Astrocyte (in vitro differentiated cells and primary cell): ENCODE results near the gene NEURL4. TPM values are rescaled to one million over a fixed set of nuclear protein-coding genes. Genes with fewer than 3 reads are reported as not detected.
"Not testable (repeated sequence)": the region's sequence is repeated elsewhere in the genome, so short reads cannot be mapped to it uniquely, and the experiment has no call there.

Experiments used
- DNase-seq: peaks from one replicate; pipeline ENCODE4 v3.0.0-alpha.2; 2010; ENCODE audit warnings: low read depth
- FAIRE-seq: peaks from 2 replicates; lab custom pipeline; 2011; peaks lifted over from hg19 to GRCh38; lab: Jason Lieb, UNC
- H2AFZ ChIP-seq: 2 replicates; pipeline ENCODE4 v1.6.0; 2012; ENCODE audit warnings: low read depth, low read length, inconsistent platforms
- H3K27ac ChIP-seq: 2 replicates; pipeline ENCODE4 v1.5.1; 2011; ENCODE audit warnings: low read depth, low read length, inconsistent platforms
- H3K27me3 ChIP-seq: 2 replicates; pipeline ENCODE4 v1.6.0; 2011; ENCODE audit warnings: low read length, inconsistent platforms; ENCODE audit not compliant: insufficient read depth
- H3K36me3 ChIP-seq: 2 replicates; pipeline ENCODE4 v1.5.1; 2011; ENCODE audit warnings: low read length, inconsistent platforms; ENCODE audit not compliant: insufficient read depth
- H3K4me1 ChIP-seq: 2 replicates; pipeline ENCODE4 v1.5.1; 2011; ENCODE audit warnings: low read length, inconsistent platforms; ENCODE audit not compliant: insufficient read depth
- H3K4me2 ChIP-seq: 2 replicates; pipeline ENCODE4 v1.6.0; 2012; ENCODE audit warnings: low read length, inconsistent platforms
- H3K4me3 ChIP-seq: 2 replicates; pipeline ENCODE4 v1.5.1; 2011; ENCODE audit warnings: low read depth, mild to moderate bottlenecking, low read length, inconsistent platforms; ENCODE audit not compliant: insufficient read depth
- H3K79me2 ChIP-seq: 2 replicates; pipeline ENCODE4 v1.6.0; 2012; ENCODE audit warnings: mild to moderate bottlenecking, low read length, inconsistent platforms; ENCODE audit not compliant: insufficient read depth
- H3K9ac ChIP-seq: 2 replicates; pipeline ENCODE4 v1.6.0; 2012; ENCODE audit warnings: mild to moderate bottlenecking, low read length, inconsistent platforms
- H3K9me3 ChIP-seq: 2 replicates; pipeline ENCODE4 v1.5.1; 2012; ENCODE audit warnings: low read depth, mild to moderate bottlenecking, low read length, inconsistent platforms; ENCODE audit not compliant: insufficient read depth
- H4K20me1 ChIP-seq: 2 replicates; pipeline ENCODE4 v1.6.0; 2012; ENCODE audit warnings: low read length, inconsistent platforms; ENCODE audit not compliant: insufficient read depth
- H3K27ac Mint-ChIP-seq: one replicate; pipeline ENCODE4 v1.8.0; 2021; ENCODE audit warnings: mild to moderate bottlenecking, mixed read lengths; ENCODE audit not compliant: unreplicated experiment
- H3K27me3 Mint-ChIP-seq: one replicate; pipeline ENCODE4 v1.8.0; 2021; ENCODE audit warnings: low read depth, mixed read lengths; ENCODE audit not compliant: unreplicated experiment
- H3K36me3 Mint-ChIP-seq: one replicate; pipeline ENCODE4 v1.8.0; 2021; ENCODE audit warnings: low read depth, mixed read lengths; ENCODE audit not compliant: unreplicated experiment
- H3K4me1 Mint-ChIP-seq: one replicate; pipeline ENCODE4 v1.8.0; 2021; ENCODE audit warnings: low read depth, mixed read lengths; ENCODE audit not compliant: unreplicated experiment
- H3K4me3 Mint-ChIP-seq: one replicate; pipeline ENCODE4 v1.8.0; 2021; ENCODE audit warnings: mild to moderate bottlenecking, moderate library complexity, mixed read lengths; ENCODE audit not compliant: unreplicated experiment
- H3K9me3 Mint-ChIP-seq: one replicate; pipeline ENCODE4 v1.8.0; 2021; ENCODE audit warnings: mild to moderate bottlenecking, mixed read lengths; ENCODE audit not compliant: unreplicated experiment
- EZH2 ChIP-seq: IDR thresholded peaks from 2 replicates; pipeline ENCODE4 v1.6.1; 2012; ENCODE audit warnings: mild to moderate bottlenecking, low read length, inconsistent platforms; ENCODE audit not compliant: insufficient read depth
- total RNA-seq: library from RNA; stranded (reverse); gene quantifications from 2 replicates; pipeline ENCODE4 v1.2.1, GENCODE V29; 2021
- TF ChIP-seq, protein P1 (sequence below): IDR thresholded peaks from 2 replicates; pipeline ENCODE4 v1.5.1; 2011; ENCODE audit warnings: low read depth, mild to moderate bottlenecking, inconsistent platforms, low read length, moderate library complexity; ENCODE audit not compliant: insufficient read depth

The NEURL4 gene
- total RNA-seq, 1 donor from 2014 or later = 32.5 TPM

DNA sequence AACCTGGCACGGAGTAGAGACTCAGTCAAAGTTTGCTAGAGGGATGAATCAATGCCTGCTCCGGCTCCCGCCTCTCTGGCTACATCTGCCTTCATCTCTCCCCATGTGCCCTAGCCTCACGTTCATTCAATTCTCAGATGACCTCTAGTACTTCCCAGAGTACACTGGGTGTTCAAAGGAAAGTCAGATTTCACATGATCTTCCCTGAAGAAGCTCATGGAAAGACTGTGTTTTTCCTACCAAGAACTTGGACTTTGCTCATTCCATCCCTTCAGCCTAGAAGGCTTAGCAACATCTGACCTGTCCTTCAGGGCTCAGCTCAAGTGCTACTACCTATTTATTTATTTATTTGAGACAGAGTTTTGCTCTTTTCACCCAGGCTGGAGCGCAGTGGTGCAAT lies 40.7 kb upstream of the NEURL4 start:
- no peak overlapping the region for H3K4me3 Mint-ChIP-seq
- no peaks in the 10 kb centered on the region for H3K9me3 Mint-ChIP-seq
- H3K27me3 Mint-ChIP-seq = peaks cover 21% of the 10 kb centered on the region

DNA sequence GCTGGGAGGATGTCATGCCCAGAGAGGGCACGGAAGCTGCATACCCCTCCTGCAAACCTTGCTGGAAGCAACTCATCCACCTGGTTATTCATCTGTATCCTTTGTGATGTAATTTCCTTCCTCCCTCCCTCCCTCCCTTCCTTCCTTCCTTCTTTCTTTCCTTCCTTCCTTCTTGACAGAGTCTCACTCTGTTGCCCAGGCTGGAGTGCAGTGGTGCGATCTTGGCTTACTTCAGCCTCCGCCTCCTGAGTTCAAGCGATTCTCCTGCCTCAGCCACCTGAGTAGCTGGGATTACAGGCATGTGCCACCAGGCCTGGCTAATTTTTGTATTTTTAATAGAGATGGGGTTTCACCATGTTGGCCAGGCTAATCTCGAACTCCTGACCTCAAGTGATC lies 39.5 kb upstream of the NEURL4 start:
- not testable (repeated sequence) for H3K4me1 ChIP-seq, H3K4me1 Mint-ChIP-seq, H3K4me2 ChIP-seq, H4K20me1 ChIP-seq, H3K4me3 Mint-ChIP-seq, H3K27me3 ChIP-seq, H3K36me3 ChIP-seq, FAIRE-seq, H3K4me3 ChIP-seq, H3K9me3 Mint-ChIP-seq, H3K9me3 ChIP-seq, DNase-seq, H2AFZ ChIP-seq, H3K36me3 Mint-ChIP-seq, H3K9ac ChIP-seq, H3K27ac Mint-ChIP-seq, H3K27ac ChIP-seq, H3K79me2 ChIP-seq
- peaks cover 21% of the 10 kb centered on the region for H3K27me3 Mint-ChIP-seq

More for the DNA sequence above, 40.7 kb upstream of the NEURL4 start:
- peaks cover 2% of the 10 kb centered on the region for H3K27me3 ChIP-seq
- H3K4me1 ChIP-seq = no peaks in the 10 kb centered on the region
- Mint-ChIP-seq H3K27ac (no peak overlapping the region), H3K36me3 (no peaks in the 10 kb centered on the region), H3K4me1 (peaks cover 1% of the 10 kb centered on the region)
- no peak overlapping the region for H3K4me2 ChIP-seq
- H4K20me1 ChIP-seq = no peaks in the 10 kb centered on the region
- H3K9me3 ChIP-seq = no peaks in the 10 kb centered on the region
- no peak overlapping the region for H3K27ac ChIP-seq
- FAIRE-seq = no peak
- no peaks in the 10 kb centered on the region for H3K79me2 ChIP-seq
- H2AFZ ChIP-seq = no peak overlapping the region
- DNase-seq = no peak
- H3K36me3 ChIP-seq = no peaks in the 10 kb centered on the region
- H3K4me3 ChIP-seq = no peak overlapping the region
- TF ChIP-seq EZH2 = no peak
- TF ChIP-seq, protein P1, sequence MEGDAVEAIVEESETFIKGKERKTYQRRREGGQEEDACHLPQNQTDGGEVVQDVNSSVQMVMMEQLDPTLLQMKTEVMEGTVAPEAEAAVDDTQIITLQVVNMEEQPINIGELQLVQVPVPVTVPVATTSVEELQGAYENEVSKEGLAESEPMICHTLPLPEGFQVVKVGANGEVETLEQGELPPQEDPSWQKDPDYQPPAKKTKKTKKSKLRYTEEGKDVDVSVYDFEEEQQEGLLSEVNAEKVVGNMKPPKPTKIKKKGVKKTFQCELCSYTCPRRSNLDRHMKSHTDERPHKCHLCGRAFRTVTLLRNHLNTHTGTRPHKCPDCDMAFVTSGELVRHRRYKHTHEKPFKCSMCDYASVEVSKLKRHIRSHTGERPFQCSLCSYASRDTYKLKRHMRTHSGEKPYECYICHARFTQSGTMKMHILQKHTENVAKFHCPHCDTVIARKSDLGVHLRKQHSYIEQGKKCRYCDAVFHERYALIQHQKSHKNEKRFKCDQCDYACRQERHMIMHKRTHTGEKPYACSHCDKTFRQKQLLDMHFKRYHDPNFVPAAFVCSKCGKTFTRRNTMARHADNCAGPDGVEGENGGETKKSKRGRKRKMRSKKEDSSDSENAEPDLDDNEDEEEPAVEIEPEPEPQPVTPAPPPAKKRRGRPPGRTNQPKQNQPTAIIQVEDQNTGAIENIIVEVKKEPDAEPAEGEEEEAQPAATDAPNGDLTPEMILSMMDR = no peak
- no peak overlapping the region for H3K9ac ChIP-seq

DNA sequence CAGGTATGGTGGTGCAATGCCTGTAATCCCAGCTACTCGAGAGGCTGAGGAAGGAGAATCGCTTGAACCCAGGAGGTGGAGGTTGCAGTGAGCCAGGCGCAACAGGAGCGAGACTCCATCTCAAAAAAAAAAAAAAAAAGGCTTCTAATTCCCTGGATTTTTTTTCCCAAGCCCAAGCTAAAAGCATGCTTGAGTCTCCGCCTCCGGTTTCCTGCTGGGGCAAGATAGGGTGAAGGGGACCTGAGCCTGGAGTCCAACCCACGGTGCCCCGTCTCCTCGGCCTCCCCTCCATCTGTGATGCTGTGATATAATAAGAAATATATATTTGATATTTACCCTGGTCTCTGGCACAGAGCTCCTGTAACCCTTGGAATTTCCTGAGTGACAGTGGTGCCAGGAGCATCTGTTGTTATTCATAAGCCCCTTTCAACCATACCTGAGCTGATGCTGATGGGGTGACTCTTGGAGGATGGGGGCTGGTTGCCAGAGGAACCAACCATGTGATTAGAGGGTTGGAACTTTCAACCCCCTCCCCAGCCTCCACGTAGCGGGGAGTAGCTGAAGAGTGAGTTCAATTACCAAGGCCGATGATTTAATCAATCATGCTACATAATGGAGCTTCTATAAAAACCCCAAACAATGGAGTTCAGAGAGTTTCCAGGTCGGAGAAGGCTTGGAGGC lies 38.9 kb upstream of the NEURL4 start:
- Mint-ChIP-seq H3K4me1 (peaks cover 1% of the 10 kb centered on the region), H3K27me3 (peaks cover 21% of the 10 kb centered on the region), H3K9me3 (no peaks in the 10 kb centered on the region), H3K36me3 (no peaks in the 10 kb centered on the region), H3K4me3 (peak overlapping the region; percentile 45), H3K27ac (no peak overlapping the region)
- Histone ChIP-seq H3K9ac (no peak overlapping the region), H3K4me3 (no peak overlapping the region), H3K36me3 (no peaks in the 10 kb centered on the region), H4K20me1 (no peaks in the 10 kb centered on the region), H3K27ac (no peak overlapping the region), H3K79me2 (no peaks in the 10 kb centered on the region), H3K4me1 (no peaks in the 10 kb centered on the region), H2AFZ (no peak overlapping the region), H3K27me3 (peaks cover 2% of the 10 kb centered on the region), H3K9me3 (no peaks in the 10 kb centered on the region), H3K4me2 (no peak overlapping the region)
- no peak for TF ChIP-seq EZH2
- TF ChIP-seq, protein P1 = no peak
- FAIRE-seq = no peak
- no peak for DNase-seq
